Kidney capillary endothelial cell (primary cell): ENCODE results near the gene DMTF1.
A peak's percentile ranks its signal among the peaks of the same experiment; 100 is the strongest.

Experiments
- DNase-seq: peaks from one replicate; pipeline ENCODE4 v3.0.0-alpha.2; 2018; ENCODE audit warnings: low spot score

The DMTF1 gene

GRCh38 chr7:87147500-87147899, 4.8 kb upstream of the DMTF1 start:
- DNase-seq, result no peak

- DNase-seq, result peak; percentile 52
These were observed 3.8 kb upstream of the DMTF1 start for GRCh38 chr7:87148332-87148955.

GRCh38 chr7:87151002-87151728, 1.1 kb upstream of the DMTF1 start:
- DNase-seq, result no peak

GRCh38 chr7:87151729-87152111, 533 bp upstream of the DMTF1 start:
- no peak for DNase-seq

DNA sequence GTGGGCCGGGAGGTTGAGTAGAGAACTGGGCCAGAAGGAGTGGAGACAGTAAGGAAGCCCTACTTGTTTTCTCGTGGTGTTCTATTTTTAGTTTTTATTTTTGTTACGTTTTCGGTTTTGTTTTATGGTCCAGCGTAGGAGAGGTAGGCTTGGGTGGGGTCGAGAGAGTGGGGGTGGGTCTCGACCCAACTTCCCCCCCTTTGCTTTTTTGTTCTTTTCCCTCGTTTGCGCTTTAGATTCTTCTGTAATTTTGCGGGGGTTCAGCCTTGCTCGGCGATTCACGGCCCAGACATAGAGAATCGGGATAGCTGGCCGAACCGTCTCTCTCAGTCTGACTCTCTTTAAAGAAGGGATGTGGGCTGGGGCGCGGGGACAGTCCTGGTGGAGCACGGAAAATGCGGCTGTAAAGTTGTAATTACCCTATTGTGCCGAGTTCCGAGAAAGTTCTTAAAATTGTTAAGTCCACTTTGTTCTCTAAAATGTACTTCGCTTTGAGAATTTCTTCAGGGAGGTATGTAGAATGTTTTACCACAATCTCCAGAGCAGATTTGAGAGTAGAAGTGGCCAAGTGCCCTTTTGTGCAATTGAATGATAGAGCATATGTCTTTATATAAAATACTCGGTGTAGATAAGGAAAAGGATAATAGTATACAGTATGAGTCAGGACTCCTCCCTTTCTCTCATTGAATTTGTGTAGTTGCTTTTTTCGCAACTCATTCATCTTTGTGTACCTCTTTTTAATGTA, 816 bp downstream of the DMTF1 start:
- peak; percentile 40 for DNase-seq

DNA sequence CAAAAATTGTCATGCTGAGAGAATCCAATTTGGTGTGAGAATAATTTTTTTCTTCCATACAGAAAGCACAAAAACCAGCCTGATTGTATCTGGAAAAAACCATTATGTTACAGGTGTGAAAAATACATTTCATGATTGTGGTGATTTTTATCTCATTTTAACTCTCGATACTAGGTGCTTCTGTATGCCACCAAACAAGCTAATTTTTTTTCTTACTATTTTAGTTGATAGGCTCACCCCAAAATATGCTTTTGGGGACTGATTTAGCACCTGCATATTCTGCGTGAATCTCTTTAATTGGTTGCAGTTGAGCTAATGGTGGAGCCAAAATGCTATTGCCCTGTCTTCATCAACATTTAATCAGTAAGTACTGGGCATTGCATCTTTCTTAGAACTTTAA, 1.9 kb downstream of the DMTF1 start:
- DNase-seq, result no peak

GRCh38 chr7:87154569-87154968, 2.3 kb downstream of the DMTF1 start:
- no peak for DNase-seq

- DNase-seq, result no peak
These were observed 3.5 kb downstream of the DMTF1 start for GRCh38 chr7:87155788-87156187.

GRCh38 chr7:87156709-87157108, 4.5 kb downstream of the DMTF1 start:
- DNase-seq, result no peak

DNA sequence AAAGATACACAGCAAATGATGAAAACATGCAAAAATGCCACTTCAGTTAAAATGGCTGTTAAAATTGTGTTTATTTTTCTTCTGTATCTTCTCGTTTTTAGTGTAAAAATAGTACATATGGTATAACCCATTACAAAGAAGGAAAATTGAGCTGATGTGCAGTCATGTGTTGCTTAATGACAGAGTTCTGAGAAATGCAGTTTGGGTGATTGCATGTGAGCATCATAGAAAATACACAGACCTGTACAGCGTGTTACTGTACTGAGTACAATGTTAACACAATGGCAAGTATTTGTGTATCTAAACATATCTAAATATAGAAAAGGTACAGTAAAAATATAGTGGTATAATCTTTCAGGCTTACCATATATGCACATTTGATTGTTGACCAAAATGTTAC, 7.3 kb downstream of the DMTF1 start:
- no peak for DNase-seq

DNA sequence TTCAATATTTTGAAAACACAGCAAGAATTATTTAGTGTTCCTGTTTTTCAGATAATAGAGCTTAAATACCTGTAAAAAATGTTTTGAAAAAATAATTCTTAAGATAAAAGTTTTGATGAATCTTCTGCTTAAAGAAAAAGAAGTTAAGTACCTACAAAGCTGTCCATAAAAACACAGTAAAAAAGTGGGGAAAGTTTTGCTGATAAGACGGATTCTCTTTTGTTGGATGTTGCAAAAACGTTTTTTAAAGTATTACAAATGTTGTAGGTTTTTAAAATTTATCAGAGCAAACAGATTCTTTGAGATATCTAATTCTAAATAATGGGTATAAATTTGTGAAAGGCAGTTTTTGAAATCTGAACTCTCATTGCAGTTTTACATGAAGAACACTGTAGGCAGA, 12.2 kb downstream of the DMTF1 start:
- no peak for DNase-seq

- DNase-seq, result no peak
These were observed 18.6 kb downstream of the DMTF1 start for GRCh38 chr7:87170828-87171227.

DNA sequence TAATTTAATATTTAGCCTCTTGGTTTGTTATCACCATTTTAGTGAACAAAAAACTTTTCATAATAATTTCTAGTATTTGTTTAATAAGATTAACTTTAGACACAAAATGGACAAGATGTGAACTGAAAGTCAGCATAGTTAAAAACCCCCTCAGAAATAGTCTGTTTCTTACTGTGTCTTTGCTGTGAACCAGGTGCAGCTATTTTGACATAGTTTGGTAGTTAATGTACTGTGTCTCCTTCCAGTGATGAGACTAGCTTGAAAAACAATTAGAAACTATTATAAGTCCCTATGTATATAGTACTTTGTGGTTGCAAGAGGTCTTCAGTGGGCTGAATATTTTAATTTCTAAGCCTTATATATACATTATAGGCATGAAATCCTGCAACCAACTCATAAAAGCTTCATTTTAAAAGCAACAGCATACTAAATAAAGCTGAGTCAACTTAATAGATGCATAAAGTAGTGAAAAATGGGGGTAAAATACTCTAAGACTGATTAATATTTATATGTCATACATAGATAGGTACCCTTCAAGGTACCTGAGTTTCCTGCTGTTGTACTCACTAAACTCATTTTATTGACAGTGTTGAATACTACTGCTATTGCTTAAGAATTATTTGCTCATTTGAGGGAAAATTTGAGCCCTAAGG, 19.2 kb downstream of the DMTF1 start:
- DNase-seq, result no peak

DNA sequence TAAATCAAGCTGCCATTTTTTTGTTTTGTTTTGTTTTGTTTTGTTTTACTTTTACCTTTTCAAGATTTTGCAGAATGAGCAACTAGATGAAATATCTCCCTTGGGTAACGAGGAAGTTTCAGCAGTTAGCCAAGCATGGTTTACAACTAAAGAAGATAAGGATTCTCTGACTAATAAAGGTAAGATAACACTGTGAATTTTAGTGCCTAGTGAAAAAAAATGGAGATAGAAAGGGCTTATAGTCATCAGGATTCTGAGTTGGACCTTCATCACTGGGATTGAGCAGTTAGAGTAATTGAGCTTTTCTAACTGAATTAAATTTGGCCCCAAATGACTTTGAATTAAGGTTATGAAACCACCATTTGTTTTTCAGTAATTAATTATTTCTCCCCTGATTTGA, 21.2 kb downstream of the DMTF1 start:
- no peak for DNase-seq

DNA sequence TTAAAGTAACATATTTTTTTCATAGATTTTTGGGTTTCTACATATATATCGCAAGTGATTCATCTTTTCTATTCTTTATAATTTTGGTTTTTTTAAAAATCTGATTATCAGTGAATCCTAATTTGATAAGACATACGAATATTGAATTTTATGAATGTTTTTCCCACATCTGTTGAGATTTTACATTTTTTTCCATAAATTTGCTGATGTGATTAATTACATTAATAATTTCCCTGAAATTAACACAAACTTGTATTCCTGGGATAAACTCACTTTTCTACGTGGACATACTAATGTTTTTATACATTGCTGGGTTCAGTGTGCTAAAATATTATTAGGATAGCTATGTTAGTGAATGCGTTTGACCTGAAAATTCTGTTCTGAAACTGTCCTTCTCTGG, 26.1 kb downstream of the DMTF1 start:
- no peak for DNase-seq

DNA sequence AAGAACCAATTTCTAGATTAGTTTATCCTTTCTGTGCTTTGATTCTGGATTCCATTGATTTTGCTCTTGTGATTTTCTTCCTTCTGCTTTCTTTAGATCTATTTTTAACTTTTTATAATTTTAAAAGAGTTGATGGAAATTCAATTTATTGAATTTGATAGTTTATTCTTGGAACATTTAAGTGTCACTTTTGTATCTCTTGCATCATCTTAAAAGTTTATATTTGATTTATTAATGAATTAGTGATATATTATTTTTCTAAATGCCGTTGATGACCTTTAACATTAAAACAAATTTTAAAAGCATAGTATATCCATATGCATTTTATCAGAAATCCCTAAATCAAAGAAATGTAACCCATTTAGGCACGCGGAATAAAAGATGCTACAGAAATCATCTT, 26.9 kb downstream of the DMTF1 start:
- DNase-seq, result no peak

DNA sequence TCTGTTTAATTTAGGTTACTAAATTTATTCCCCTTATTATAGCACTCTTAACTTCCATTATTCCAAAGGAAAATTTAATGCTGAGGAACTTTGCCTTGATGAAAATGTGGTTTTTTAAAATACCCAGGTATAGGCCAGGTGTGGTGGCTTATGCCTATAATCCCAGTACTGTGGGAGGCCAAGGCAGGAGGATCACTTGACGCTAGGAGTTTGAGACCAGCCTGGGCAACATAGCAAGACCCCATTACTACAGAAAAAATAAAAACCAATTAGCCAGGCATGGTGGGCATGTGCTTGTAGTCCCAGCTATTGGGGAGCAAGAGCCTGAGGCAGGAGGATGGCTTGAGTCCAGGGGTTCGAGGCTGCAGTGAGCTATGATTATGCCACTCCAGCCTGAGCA, 34.9 kb downstream of the DMTF1 start:
- no peak for DNase-seq

- no peak for DNase-seq
These were observed 36.7 kb downstream of the DMTF1 start for GRCh38 chr7:87188930-87189329.

DNA sequence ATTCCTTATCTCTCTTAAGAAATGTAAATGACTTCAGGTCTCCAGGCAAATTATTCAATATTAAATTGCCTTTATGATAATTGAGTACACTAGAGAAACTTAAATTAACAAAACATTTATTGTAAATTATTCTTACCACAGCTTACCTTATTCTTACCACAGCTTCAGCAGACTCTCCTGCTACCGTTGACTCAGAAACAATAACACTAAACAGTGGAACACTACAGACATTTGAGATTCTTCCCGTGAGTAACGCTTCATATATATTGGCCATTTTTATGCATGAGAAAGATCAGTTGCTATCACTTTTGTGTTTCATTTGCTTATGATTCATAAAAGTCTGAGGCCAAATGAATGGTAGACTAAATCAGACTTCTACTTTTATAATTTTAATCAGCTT, 38.5 kb downstream of the DMTF1 start:
- DNase-seq, result no peak

- DNase-seq, result no peak
These were observed 40.7 kb downstream of the DMTF1 start for GRCh38 chr7:87192784-87193487.

DNA sequence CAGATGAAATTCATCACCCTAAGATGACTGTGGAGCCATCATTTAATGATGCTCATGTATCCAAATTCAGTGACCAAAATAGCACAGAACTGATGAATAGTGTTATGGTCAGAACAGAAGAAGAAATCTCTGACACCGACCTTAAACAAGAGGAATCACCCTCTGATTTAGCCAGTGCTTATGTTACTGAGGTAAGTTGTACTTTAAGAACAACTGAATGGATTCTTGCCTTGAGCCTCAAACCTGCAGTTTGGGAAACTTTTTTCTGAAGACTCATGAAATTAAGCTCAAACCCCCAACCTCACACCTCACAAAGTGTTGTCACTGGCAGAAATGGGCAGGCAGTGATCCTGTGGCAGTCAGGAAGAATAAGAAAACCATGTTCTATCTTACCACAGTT, 41.7 kb downstream of the DMTF1 start:
- no peak for DNase-seq

GRCh38 chr7:87199241-87199640, 47.0 kb downstream of the DMTF1 start:
- DNase-seq, result no peak
